ENCODE data around the gene IRF6.

DNA sequence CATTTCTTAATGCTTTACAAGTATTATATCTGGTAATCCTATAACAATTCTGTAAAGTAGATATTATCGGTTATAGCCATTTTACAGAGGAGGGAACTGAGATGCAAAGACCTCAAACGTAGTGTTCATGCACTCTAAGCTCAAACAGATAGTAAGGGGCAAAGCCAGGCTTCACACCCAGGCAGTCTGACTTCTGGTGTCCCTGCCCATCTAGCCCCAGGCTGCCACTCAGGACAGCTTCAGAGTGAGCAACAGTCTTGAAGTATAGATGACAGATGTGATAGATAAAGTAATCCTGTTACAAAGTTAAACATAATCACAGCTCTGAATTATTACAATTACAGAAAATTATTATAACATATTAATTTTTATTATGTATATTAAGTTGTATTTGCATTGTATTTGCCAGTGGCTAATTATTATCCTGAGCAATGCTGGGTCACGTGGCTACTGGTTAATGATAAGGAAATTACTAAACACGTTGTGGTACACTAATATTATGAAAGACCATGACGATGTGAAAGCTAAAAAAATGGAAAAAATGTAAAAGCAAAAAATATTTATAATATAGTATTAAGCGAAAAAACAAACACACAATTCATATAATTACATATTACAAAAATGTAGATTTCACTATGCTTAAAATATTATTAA is 56.1 kb downstream of the IRF6 start:
- no peak for TF ChIP-seq ZNF8 (CRISPR knock-in tag; IDR thresholded peaks at IDR 0.05)
- TF ChIP-seq, protein P1, sequence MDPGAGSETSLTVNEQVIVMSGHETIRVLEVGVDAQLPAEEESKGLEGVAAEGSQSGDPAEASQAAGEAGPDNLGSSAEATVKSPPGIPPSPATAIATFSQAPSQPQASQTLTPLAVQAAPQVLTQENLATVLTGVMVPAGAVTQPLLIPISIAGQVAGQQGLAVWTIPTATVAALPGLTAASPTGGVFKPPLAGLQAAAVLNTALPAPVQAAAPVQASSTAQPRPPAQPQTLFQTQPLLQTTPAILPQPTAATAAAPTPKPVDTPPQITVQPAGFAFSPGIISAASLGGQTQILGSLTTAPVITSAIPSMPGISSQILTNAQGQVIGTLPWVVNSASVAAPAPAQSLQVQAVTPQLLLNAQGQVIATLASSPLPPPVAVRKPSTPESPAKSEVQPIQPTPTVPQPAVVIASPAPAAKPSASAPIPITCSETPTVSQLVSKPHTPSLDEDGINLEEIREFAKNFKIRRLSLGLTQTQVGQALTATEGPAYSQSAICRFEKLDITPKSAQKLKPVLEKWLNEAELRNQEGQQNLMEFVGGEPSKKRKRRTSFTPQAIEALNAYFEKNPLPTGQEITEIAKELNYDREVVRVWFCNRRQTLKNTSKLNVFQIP (CRISPR knock-in tag; IDR thresholded peaks at IDR 0.05; ENCODE audit: borderline replicate concordance, low read depth): no peak

Measured in SK-N-SH treated with all-trans-retinoic acid at 6 μM for 48 hours (cell line).